ENCODE results near the gene DHRS11.

- no peak for TF ChIP-seq CTCF (IDR thresholded peaks at IDR 0.05)
- no peak for TF ChIP-seq POLR2A (IDR thresholded peaks at IDR 0.05)
Measured at GRCh38 chr17:36617773-36618172, 26.1 kb downstream of the DHRS11 start.

Data from heart left ventricle (tissue), 13 donors.